Measurements from ENCODE around the gene SAC3D1.

The SAC3D1 gene

DNA sequence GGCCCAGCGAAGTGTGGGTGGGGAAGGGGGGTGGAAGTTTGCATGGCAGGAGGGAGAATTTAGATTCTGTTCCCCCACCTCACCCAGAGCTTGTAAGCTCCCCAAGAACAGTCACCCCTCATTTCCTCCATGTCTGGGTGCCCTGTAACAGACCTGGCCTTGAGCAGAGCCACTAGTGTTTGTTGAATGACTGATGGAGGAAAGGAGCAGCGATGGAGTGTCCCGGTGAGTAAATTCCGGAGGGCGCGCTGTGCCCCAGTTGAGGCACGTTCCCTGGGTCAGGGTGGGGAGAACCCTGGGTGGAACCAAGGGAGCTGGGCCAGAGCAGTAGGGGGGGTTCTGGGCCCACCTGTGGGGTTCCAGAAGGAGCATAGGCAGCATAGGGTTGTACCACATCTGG, 16.5 kb downstream of the SAC3D1 start:
- Histone ChIP-seq H3K4me3 (ENCODE audit: low read depth in 1 of 2, low read length in 1 of 2) (no peak overlapping the region), H3K4me1 (ENCODE audit: control insufficient read depth in 1 of 2, insufficient read depth in 1 of 2, low read depth in 1 of 2, low read length in 1 of 2) (peaks cover 0 to 10% of the 10 kb centered on the region in 2 experiments), H3K9me3 (no peaks in the 10 kb centered on the region), H3K27ac (no peak overlapping the region), H3K27me3 (no peaks in the 10 kb centered on the region), H3K36me3 (no peaks in the 10 kb centered on the region)
- TF ChIP-seq, protein P1, sequence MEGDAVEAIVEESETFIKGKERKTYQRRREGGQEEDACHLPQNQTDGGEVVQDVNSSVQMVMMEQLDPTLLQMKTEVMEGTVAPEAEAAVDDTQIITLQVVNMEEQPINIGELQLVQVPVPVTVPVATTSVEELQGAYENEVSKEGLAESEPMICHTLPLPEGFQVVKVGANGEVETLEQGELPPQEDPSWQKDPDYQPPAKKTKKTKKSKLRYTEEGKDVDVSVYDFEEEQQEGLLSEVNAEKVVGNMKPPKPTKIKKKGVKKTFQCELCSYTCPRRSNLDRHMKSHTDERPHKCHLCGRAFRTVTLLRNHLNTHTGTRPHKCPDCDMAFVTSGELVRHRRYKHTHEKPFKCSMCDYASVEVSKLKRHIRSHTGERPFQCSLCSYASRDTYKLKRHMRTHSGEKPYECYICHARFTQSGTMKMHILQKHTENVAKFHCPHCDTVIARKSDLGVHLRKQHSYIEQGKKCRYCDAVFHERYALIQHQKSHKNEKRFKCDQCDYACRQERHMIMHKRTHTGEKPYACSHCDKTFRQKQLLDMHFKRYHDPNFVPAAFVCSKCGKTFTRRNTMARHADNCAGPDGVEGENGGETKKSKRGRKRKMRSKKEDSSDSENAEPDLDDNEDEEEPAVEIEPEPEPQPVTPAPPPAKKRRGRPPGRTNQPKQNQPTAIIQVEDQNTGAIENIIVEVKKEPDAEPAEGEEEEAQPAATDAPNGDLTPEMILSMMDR (IDR thresholded peaks at IDR 0.05) = no peak

GRCh38 chr11:65058012-65058411, 17.0 kb downstream of the SAC3D1 start:
- Histone ChIP-seq H3K4me1 (ENCODE audit: control insufficient read depth in 1 of 2, insufficient read depth in 1 of 2, low read depth in 1 of 2, low read length in 1 of 2) (peaks cover 0 to 10% of the 10 kb centered on the region in 2 experiments), H3K4me3 (ENCODE audit: low read depth in 1 of 2, low read length in 1 of 2) (no peak overlapping the region), H3K27me3 (no peaks in the 10 kb centered on the region), H3K36me3 (no peaks in the 10 kb centered on the region), H3K27ac (no peak overlapping the region), H3K9me3 (no peaks in the 10 kb centered on the region)
- TF ChIP-seq, protein P1 (IDR thresholded peaks at IDR 0.05) = no peak

DNA sequence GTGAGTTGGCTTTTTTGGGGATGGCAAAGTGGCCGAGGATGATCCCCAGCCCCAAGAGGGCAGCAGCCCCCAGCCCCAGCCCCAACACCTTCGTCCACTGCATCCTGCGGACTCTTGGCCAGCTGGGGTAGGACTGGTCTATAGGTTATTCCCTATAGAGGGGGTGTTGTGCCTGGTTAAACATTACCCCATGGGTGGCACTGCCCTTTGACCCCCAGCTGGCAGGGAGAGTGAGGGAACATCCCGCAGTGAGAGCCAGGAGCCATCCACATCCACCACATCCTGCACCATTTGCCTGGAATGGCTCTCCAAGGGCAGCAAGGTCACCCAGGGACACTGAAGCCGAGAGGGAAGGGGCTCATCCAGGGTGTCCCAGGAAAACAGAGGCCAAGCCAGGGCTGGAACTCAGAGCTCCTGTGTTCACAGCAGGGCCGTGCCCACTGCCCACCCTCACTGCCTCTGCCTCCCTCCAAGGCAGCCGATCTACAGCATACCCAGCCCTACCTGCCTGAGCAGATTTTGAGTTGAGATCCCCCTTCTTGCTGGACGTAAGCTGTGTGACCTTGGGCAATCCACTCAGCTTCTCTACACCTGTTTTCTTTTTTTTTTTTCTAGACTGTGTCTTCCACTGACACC, 17.5 kb downstream of the SAC3D1 start, which contains the start of gene NAALADL1:
Gene NAALADL1, minus strand, starts transcription at position 135 of the 636 bp plus-strand sequence. Its CDS starts 32 bp downstream, at position 103.
- TF ChIP-seq, protein P1 (IDR thresholded peaks at IDR 0.05) = no peak
- Histone ChIP-seq H3K27me3 (no peaks in the 10 kb centered on the region), H3K9me3 (no peaks in the 10 kb centered on the region), H3K27ac (no peak within 1 kb of the TSS), H3K36me3 (no peaks in the 10 kb centered on the region), H3K4me1 (ENCODE audit: control insufficient read depth in 1 of 2, insufficient read depth in 1 of 2, low read depth in 1 of 2, low read length in 1 of 2) (peaks cover 0 to 9% of the 10 kb centered on the region in 2 experiments), H3K4me3 (ENCODE audit: low read depth in 1 of 2, low read length in 1 of 2) (no peak within 1 kb of the TSS)

DNA sequence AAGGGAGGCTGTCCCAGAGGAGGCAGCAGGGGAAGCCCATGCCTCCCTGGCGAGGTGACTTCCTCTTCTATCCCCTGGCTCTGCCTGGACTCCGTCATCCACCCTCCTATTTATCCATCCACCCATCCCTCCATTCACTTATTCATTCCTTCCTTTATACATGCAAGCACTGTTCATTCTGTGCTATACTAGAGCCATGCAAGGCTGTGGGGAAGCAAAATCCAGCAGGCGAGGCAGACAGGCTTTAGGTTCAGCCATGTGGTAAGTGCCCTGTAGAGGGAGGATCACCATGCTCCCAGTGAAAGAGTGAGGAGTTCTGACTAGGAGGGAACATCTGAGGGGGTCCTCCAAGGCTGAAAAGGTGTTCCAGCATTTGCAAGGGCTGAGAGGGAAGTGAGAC, 18.5 kb downstream of the SAC3D1 start:
- H3K27me3 ChIP-seq = no peaks in the 10 kb centered on the region
- no peaks in the 10 kb centered on the region for H3K9me3 ChIP-seq
- TF ChIP-seq, protein P1 (IDR thresholded peaks at IDR 0.05) = no peak
- H3K4me3 ChIP-seq (ENCODE audit: low read depth in 1 of 2, low read length in 1 of 2) = no peak overlapping the region
- no peak overlapping the region for H3K27ac ChIP-seq
- H3K4me1 ChIP-seq (ENCODE audit: control insufficient read depth in 1 of 2, insufficient read depth in 1 of 2, low read depth in 1 of 2, low read length in 1 of 2) = no peaks in the 10 kb centered on the region
- no peaks in the 10 kb centered on the region for H3K36me3 ChIP-seq

DNA sequence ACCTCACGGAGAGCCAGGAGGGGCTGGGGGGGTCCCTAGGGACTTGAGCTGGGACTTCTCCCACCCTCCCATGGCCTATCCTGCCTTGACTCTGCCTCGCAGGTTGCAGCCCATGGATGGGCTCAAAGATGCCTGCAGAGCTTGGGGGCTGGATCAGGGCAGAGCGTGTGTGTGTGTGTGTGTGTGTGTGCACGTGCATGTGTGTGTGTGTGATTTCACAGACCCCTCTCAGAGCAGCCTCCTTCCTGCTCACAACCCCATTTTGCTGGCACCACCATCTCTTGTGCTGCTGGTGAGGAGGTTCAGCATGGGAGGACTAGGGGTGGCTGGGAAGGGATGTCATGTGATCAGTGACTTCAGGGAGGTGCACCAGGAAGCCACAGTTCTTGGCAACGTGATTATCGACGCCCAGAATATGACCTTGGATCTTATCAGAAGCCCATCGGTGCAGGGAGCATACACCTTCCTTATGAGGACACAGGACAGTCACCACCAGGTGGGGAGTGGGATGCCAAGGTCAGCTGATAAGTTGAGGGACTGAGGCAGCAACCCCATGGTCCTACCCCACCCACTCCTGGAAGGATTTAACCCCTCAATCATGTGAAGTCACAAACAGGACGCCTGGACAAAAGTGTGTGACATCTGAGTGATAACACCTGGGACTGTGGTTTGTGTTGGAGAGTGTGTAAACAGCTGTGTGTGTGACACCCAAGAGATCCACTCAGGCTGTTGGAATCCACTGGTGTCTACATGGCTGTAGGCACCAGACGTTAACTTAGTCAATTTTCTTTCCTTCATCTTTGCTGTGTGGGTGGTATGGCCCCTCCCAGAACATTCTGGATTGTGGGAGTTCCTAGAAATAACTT, 19.2 kb downstream of the SAC3D1 start:
- H3K4me1 ChIP-seq (ENCODE audit: control insufficient read depth in 1 of 2, insufficient read depth in 1 of 2, low read depth in 1 of 2, low read length in 1 of 2) = no peaks in the 10 kb centered on the region
- no peak overlapping the region for H3K27ac ChIP-seq
- no peak overlapping the region for H3K4me3 ChIP-seq (ENCODE audit: low read depth in 1 of 2, low read length in 1 of 2)
- no peaks in the 10 kb centered on the region for H3K9me3 ChIP-seq
- no peaks in the 10 kb centered on the region for H3K36me3 ChIP-seq
- H3K27me3 ChIP-seq = no peaks in the 10 kb centered on the region
- TF ChIP-seq, protein P1 (IDR thresholded peaks at IDR 0.05) = no peak

Data from neutrophil (primary cell).